Neural progenitor cell (in vitro differentiated cells): ENCODE results near the gene PRKCA. TPM values are rescaled to one million over a fixed set of nuclear protein-coding genes. Genes with fewer than 3 reads are reported as not detected.

Source experiments
- DNase-seq: peaks from one replicate; pipeline ENCODE4 v3.0.0-alpha.2; 2016; ENCODE audit warnings: low spot score
- H2AFZ ChIP-seq: fragments of 200-600 bp; sonication (generic); replicated peaks from 2 replicates; pipeline ENCODE4 v1.6.1; 2016; ENCODE audit warnings: antibody characterized with exemption
- H3F3A ChIP-seq: fragments of 200-600 bp; sonication (generic); 2 replicates; pipeline ENCODE4 v1.6.1; 2016; ENCODE audit warnings: antibody characterized with exemption, low read depth
- H3K27ac ChIP-seq: fragments of 200-600 bp; sonication (generic); 2 replicates; pipeline ENCODE4 v1.5.1; 2016; ENCODE audit warnings: mild to moderate bottlenecking
- H3K27me3 ChIP-seq: fragments of 200-600 bp; sonication (generic); 2 replicates; pipeline ENCODE4 v1.6.1; 2016; ENCODE audit warnings: mild to moderate bottlenecking, moderate library complexity
- H3K36me3 ChIP-seq: fragments of 200-600 bp; sonication (generic); 2 replicates; pipeline ENCODE4 v1.5.1; 2016
- H3K4me1 ChIP-seq: fragments of 200-600 bp; sonication (generic); 2 replicates; pipeline ENCODE4 v1.6.1; 2016; ENCODE audit warnings: mixed run types
- H3K4me2 ChIP-seq: fragments of 200-600 bp; sonication (generic); 2 replicates; pipeline ENCODE4 v1.6.1; 2016
- H3K4me3 ChIP-seq: fragments of 200-600 bp; sonication (generic); 2 replicates; pipeline ENCODE4 v1.5.1; 2016
- H3K79me2 ChIP-seq: fragments of 200-600 bp; sonication (generic); 2 replicates; pipeline ENCODE4 v1.6.1; 2016; ENCODE audit warnings: low read depth
- H3K9ac ChIP-seq: fragments of 200-600 bp; sonication (generic); 2 replicates; pipeline ENCODE4 v1.6.1; 2016
- H3K9me3 ChIP-seq: fragments of 200-600 bp; sonication (generic); 2 replicates; pipeline ENCODE4 v1.5.1; 2016; ENCODE audit warnings: low read depth
- H4K20me1 ChIP-seq: fragments of 200-600 bp; sonication (generic); 2 replicates; pipeline ENCODE4 v1.6.1; 2016; ENCODE audit warnings: low read depth
- H3K27ac Mint-ChIP-seq: 3 replicates; pipeline ENCODE4 v1.8.0; 2021; ENCODE audit warnings: mixed read lengths
- H3K27me3 Mint-ChIP-seq: 2 replicates; pipeline ENCODE4 v1.8.0; 2022; ENCODE audit warnings: low read depth, mild to moderate bottlenecking, inconsistent platforms, moderate library complexity, mixed read lengths; ENCODE audit not compliant: insufficient read depth
- H3K36me3 Mint-ChIP-seq: 3 replicates; pipeline ENCODE4 v1.8.0; 2021; ENCODE audit warnings: mixed read lengths
- H3K4me1 Mint-ChIP-seq: 3 replicates; pipeline ENCODE4 v1.8.0; 2021; ENCODE audit warnings: mixed read lengths
- H3K4me3 Mint-ChIP-seq: 3 replicates; pipeline ENCODE4 v1.8.0; 2021; ENCODE audit warnings: mild to moderate bottlenecking, moderate library complexity, mixed read lengths
- H3K9me3 Mint-ChIP-seq: 3 replicates; pipeline ENCODE4 v1.8.0; 2020; ENCODE audit warnings: mixed read lengths
- EZH2 ChIP-seq: fragments of 200-600 bp; sonication (generic); IDR thresholded peaks from 2 replicates; pipeline ENCODE4 v1.6.1; 2017; ENCODE audit warnings: antibody characterized with exemption, mild to moderate bottlenecking, moderate library complexity
- EZH2phosphoT487 ChIP-seq: fragments of 200-600 bp; sonication (generic); IDR thresholded peaks from 2 replicates; pipeline ENCODE4 v1.6.1; 2017; ENCODE audit warnings: antibody characterized with exemption
- total RNA-seq: library from RNA; depleted of rRNA; stranded (reverse); fragments of >200 nt; gene quantifications from 2 replicates; pipeline ENCODE4 v1.2.3, GENCODE V29; 2015; ENCODE audit warnings: low replicate concordance
- TF ChIP-seq, protein P1 (sequence below): fragments of 200-600 bp; sonication (generic); IDR thresholded peaks from 2 replicates; pipeline ENCODE4 v1.5.1; 2017; ENCODE audit warnings: antibody characterized with exemption, mild to moderate bottlenecking

Gene PRKCA
- total RNA-seq, 1 donor from 2014 or later, result 2.1 TPM

DNA sequence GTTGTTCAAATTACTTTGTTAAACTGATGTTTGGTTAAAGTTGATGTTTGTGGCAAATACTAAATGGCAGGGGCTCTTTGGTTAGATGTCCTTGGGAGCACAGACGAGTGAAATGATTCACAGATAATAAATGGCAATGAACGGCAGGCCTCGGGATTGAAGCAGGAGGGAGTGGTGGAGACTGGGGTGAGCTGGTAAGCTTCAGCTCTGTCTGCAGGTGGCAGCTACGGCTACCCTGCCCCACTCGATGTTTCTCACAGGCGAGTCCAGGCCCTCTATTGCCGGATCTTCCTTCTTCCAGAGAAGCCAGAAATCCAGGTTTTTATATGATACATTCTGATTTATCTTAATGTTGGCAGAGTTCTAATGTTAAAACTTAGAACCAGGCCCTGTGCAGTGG lies 387.8 kb downstream of the PRKCA start:
- H3K27ac ChIP-seq, result no peak overlapping the region
- H3K4me3 Mint-ChIP-seq, result no peak overlapping the region
- no peaks in the 10 kb centered on the region for H3K36me3 ChIP-seq
- H3K9ac ChIP-seq, result no peak overlapping the region
- H3K9me3 Mint-ChIP-seq, result no peaks in the 10 kb centered on the region
- H3K4me1 Mint-ChIP-seq, result peaks cover 14% of the 10 kb centered on the region
- no peak for DNase-seq
- H3K27ac Mint-ChIP-seq, result no peak overlapping the region
- H3K9me3 ChIP-seq, result no peaks in the 10 kb centered on the region
- no peaks in the 10 kb centered on the region for H3K27me3 Mint-ChIP-seq
- peaks cover 13% of the 10 kb centered on the region for H3K4me1 ChIP-seq
- H3F3A ChIP-seq, result peaks cover 4% of the 10 kb centered on the region
- no peaks in the 10 kb centered on the region for H4K20me1 ChIP-seq
- no peak overlapping the region for H2AFZ ChIP-seq
- H3K36me3 Mint-ChIP-seq, result peaks cover 14% of the 10 kb centered on the region
- no peaks in the 10 kb centered on the region for H3K27me3 ChIP-seq
- no peak overlapping the region for H3K4me2 ChIP-seq
- TF ChIP-seq, protein P1, sequence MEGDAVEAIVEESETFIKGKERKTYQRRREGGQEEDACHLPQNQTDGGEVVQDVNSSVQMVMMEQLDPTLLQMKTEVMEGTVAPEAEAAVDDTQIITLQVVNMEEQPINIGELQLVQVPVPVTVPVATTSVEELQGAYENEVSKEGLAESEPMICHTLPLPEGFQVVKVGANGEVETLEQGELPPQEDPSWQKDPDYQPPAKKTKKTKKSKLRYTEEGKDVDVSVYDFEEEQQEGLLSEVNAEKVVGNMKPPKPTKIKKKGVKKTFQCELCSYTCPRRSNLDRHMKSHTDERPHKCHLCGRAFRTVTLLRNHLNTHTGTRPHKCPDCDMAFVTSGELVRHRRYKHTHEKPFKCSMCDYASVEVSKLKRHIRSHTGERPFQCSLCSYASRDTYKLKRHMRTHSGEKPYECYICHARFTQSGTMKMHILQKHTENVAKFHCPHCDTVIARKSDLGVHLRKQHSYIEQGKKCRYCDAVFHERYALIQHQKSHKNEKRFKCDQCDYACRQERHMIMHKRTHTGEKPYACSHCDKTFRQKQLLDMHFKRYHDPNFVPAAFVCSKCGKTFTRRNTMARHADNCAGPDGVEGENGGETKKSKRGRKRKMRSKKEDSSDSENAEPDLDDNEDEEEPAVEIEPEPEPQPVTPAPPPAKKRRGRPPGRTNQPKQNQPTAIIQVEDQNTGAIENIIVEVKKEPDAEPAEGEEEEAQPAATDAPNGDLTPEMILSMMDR, result no peak
- no peak for TF ChIP-seq EZH2
- TF ChIP-seq EZH2phosphoT487, result no peak
- H3K79me2 ChIP-seq, result no peaks in the 10 kb centered on the region
- H3K4me3 ChIP-seq, result no peak overlapping the region

DNA sequence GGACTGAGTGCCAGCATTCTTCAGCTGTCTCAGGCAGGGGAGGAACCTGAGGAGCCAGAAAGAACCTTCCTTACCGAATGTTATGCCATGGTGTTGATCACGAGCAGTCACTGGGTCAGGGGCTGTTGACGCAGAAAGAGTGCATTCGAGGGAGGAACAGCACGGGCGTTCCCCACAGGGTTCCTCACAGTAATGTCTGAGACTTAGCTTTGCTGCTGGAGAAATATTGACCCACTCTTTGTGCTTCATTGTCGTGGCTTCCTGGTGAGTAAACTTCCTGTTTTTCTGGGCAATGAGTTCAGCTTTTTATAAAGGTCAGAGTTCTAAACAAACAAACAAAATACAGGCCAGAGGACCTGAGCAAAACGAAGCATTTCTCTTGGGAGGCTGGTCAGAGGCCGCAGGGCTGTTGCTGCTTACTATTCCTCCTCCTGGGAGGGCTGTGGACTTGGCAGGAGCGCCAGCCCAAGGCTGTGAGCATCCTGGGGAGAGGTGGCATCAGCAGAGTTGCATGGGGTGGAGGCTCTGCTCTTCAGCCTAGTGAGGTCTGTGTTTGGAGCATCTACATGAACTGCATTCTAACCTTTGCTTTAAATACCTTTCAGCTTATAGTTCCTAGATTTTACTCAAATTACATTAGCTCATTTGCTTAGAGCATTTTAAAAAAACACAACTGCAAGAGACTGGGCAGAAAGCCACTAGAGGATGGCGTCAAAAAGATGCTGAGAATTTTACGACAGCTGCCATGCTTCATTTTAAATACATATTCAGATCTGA lies 389.4 kb downstream of the PRKCA start:
- no peak for DNase-seq
- H3K79me2 ChIP-seq, result no peaks in the 10 kb centered on the region
- H3F3A ChIP-seq, result peaks cover 4% of the 10 kb centered on the region
- no peaks in the 10 kb centered on the region for H3K27me3 ChIP-seq
- H3K36me3 ChIP-seq, result no peaks in the 10 kb centered on the region
- Mint-ChIP-seq H3K9me3 (peaks cover under 1% of the 10 kb centered on the region), H3K4me3 (no peak overlapping the region), H3K27me3 (no peaks in the 10 kb centered on the region), H3K4me1 (peaks cover 14% of the 10 kb centered on the region), H3K27ac (peak overlapping the region; percentile 62), H3K36me3 (peaks cover 15% of the 10 kb centered on the region)
- H3K27ac ChIP-seq, result no peak overlapping the region
- H2AFZ ChIP-seq, result no peak overlapping the region
- no peak overlapping the region for H3K4me2 ChIP-seq
- no peak overlapping the region for H3K9ac ChIP-seq
- H4K20me1 ChIP-seq, result no peaks in the 10 kb centered on the region
- H3K4me1 ChIP-seq, result peaks cover 13% of the 10 kb centered on the region
- H3K4me3 ChIP-seq, result no peak overlapping the region
- H3K9me3 ChIP-seq, result no peaks in the 10 kb centered on the region
- TF ChIP-seq EZH2phosphoT487 (no peak), EZH2 (no peak)
- TF ChIP-seq, protein P1, result no peak

DNA sequence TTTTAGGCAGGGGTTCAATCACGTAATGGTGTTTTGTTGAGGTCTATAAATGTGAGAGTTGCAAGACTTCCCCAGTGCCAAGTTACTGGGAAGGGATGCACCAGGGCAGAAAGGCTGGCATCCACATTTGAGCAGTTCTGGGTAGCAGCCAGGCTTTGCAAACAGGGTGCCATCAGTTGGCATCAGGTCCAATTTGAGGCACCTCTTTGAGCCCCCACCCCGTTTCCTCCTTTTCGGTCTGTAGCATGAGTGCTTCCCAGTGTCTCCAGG lies 389.9 kb downstream of the PRKCA start:
- H3K27ac ChIP-seq, result no peak overlapping the region
- H3K4me3 Mint-ChIP-seq, result no peak overlapping the region
- H2AFZ ChIP-seq, result no peak overlapping the region
- peaks cover 14% of the 10 kb centered on the region for H3K4me1 Mint-ChIP-seq
- H3F3A ChIP-seq, result peaks cover 4% of the 10 kb centered on the region
- H3K27ac Mint-ChIP-seq, result no peak overlapping the region
- no peaks in the 10 kb centered on the region for H3K36me3 ChIP-seq
- TF ChIP-seq, protein P1, result no peak
- TF ChIP-seq EZH2 (no peak), EZH2phosphoT487 (no peak)
- H3K27me3 ChIP-seq, result no peaks in the 10 kb centered on the region
- no peak overlapping the region for H3K9ac ChIP-seq
- H3K79me2 ChIP-seq, result no peaks in the 10 kb centered on the region
- peaks cover 6% of the 10 kb centered on the region for H3K9me3 Mint-ChIP-seq
- no peaks in the 10 kb centered on the region for H3K27me3 Mint-ChIP-seq
- no peaks in the 10 kb centered on the region for H4K20me1 ChIP-seq
- no peak overlapping the region for H3K4me2 ChIP-seq
- no peak overlapping the region for H3K4me3 ChIP-seq
- H3K4me1 ChIP-seq, result peaks cover 13% of the 10 kb centered on the region
- peaks cover 18% of the 10 kb centered on the region for H3K36me3 Mint-ChIP-seq
- H3K9me3 ChIP-seq, result no peaks in the 10 kb centered on the region
- DNase-seq, result no peak
